Ammon's horn (tissue), 1 donor: ENCODE results near the gene ALKBH5.
A peak's percentile ranks its signal among the peaks of the same experiment; 100 is the strongest.

Experiments used
- DNase-seq: peaks from one replicate; pipeline ENCODE4 v3.0.0-alpha.2; 2016; ENCODE audit warnings: low spot score

The ALKBH5 gene

DNA sequence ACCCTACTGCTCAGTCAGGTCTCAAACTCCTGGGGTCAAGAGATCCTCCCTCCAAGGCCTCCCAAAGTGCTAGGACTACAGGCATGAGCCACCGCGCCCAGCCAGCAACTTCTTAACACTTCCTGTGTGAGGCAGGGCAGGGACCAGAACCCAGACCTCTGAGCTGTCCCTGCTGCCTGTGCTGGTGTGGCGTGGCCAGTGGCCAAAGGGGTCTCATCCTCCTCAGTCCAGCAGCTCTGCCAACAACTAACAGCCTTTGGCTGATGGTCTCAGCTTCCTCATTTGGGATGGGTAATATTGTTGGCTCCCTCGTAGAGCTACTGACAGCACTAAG lies 40.4 kb downstream of the ALKBH5 start:
- DNase-seq, result no peak

GRCh38 chr17:18224387-18225120 lies 40.9 kb downstream of the ALKBH5 start:
- no peak for DNase-seq

DNA sequence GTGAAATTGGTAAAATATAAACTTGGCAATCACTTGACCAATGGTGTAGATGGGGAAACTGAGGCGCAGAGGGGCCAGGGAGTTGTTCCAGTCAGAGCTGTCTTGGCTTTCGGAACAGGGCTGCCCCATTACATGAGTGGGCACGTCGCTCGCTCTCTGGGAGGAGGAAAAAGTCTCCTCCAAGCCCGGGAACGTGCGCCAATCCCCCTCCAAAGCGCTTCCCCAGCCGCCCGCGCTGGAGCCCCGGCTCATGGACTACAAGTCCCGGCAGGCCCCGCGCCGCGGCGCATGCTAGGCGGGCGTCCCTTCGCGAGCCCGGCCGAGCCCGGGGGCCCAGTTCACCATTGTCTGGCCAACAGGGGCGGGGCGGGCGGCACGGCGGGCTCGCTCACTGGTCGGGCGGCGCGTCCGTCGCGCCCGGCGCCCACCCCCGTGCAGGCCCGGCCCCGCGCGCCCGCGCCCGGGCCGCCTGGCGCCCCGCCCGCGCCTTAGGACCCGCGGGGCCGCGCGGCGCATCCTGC lies 41.6 kb downstream of the ALKBH5 start, which contains the start of gene LLGL1:
TSS of gene LLGL1 (plus strand) at position 515 of the 521 bp plus-strand sequence. CDS start 48 bp downstream, outside the sequence.
- peak; percentile 96 for DNase-seq

GRCh38 chr17:18225642-18226283 lies 42.1 kb downstream of the ALKBH5 start:
- no peak for DNase-seq

DNA sequence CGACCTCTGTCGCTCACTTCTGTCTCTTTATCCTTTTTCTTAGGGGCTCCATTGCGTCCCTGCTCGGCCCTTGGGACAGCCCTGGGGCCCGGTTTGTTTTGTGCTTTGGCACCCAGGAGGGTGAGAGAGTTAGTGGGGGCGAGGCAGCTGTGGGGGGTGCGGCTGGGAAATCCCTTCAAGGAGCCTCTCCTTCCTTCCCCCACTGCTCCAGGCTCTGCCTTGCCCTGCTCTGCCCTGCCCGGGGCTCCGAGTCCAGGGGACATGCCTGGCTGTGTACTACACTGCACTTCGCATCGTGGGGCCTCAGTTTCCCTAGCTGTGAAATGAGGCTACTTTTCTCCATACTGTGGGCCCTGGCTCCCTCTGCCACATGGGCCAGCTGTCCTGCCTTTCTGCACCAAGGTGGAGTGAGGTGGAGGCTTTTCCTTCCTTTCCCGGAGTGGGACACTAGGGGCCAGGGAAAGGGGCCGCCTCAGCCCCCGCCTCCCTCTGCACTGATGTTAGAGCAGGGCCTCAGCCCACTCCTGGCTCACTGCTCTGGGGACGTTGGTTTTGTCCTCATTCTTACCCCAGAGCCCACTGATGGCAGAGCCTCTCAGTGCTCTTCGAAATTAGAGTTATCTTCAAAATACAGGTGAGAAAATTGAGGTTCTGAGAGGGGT lies 42.8 kb downstream of the ALKBH5 start:
- DNase-seq, result no peak

DNA sequence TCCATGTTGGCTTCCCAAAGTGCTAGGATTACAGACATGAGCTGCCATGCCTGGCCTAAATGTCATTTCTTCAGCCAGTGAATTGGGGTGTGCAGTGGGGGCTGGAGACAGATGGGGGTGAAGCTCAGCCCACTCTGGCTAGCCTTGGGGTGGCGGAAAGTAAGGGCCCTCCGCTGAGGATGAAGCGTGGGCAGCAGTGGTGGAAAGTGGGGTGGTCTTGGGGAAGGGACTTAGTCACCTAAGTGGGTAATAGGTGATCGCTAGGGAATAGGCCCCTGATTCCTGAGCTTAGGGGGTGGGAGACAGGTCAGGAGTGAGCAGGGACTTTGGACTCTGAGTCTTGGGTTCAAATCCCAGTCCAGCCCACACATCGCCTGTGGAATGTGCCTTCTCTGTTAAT lies 44.0 kb downstream of the ALKBH5 start:
- no peak for DNase-seq

DNA sequence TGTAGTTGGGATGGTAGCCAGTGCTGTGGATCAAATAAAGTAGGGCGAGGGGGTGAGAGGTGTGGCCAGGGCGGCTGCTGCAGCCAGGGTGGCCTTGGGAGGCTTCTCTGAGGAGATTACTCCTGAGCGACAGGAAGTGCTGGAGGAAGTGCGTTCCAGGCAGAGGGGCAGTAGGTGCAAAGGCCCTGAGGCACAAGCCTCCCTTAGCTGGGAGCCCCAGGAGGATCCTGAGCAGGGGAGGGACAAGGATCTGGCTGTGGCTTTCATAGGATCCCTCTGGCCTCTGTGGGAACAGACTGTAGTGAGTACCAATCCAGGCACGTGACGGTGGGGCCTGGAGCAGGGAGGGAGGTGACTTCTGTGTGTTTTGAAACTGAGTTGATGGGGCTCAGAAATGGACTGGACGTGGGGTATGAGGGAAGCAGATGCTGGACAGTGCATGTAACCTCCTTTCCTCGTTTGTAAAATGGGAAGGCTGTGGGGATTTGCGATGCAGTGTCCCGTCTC lies 44.6 kb downstream of the ALKBH5 start:
- no peak for DNase-seq

DNA sequence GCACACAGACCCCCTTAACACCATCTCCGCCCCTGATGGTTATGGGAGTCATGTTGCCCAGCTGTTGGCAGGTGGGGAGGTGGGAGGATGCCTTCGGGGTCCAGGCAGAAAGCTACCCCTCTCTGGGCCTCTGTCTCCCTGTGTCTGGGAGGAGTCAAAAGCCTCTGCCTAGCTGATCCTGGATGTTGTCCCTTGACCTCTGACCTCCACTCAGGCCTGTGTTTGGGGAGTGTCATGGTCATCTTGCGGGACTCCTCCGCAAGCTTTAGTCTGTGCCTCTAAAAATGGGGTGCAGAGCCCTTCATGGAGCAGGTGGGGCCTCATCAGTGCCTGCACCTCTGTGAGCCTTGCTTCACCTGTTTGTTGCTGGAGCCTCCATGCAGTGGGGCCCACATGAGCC lies 45.6 kb downstream of the ALKBH5 start:
- DNase-seq, result no peak

DNA sequence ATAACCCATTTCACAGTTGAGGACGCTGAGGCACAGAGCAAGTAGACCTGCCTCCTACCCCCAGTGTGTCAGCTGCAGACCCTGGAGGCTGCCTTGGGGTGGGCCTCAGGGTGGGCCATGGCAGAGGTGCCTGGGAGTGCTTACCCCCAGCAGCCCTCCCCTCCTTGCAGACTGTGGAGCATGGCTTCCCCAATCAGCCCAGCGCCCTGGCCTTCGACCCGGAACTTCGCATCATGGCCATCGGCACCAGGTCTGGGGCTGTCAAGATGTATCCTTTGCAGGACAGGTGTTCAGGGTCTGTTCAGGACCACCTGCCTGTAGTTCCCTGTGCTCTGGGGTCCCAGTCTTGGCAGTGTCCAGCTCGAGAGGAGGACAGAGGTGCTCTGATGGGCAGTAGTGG lies 46.1 kb downstream of the ALKBH5 start:
- no peak for DNase-seq

GRCh38 chr17:18230288-18231141 lies 46.9 kb downstream of the ALKBH5 start:
- DNase-seq, result peak; percentile 92

DNA sequence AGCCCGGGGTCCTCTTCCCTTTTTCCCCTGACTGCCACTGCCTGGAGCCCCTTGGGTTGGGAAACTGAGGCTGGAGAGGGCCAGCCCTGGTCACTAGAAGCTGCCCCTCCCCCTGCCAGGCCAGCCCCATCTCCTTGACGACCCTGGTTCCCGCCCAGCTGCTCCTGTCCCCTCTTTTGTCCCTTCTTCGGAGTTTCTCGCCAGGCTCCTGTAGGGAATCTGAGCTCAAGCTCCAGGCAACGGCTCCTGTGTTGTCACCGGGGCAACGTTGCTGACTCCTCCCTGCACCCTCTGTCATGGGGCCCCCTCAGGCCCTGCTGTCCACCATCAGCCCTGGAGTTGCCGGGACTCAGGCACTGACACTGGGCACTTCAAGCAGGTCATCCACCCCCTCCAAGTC lies 47.5 kb downstream of the ALKBH5 start:
- DNase-seq, result peak; percentile 68

- DNase-seq, result no peak
Observed at GRCh38 chr17:18233803-18234518, 50.3 kb downstream of the ALKBH5 start.

- DNase-seq, result no peak
Observed at GRCh38 chr17:18234853-18235380, 51.3 kb downstream of the ALKBH5 start.

DNA sequence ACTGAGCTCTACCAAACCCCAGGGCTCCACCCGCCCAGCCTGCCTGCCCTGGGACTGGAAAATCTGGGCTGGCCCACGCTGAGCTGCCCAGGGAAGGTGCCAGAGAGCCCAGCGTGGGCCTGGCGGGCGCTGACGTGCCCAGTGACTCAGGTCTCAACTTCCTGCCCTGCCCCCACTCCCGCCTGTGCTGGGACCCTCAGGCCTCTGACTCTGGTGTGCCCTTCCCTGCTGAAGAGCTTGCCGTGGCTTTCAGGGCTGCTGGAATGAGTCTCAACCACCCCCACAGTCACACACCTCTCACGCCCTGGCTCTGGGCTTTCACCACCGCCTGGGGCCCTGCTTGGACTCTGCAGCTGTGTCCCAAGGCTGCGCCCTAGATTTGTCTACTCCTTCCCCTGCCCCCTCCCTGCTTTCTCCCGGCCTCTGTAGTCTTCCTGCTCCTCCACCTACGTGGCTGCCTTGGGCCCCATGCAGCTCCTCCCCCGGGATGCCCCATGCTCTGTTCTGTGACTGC lies 52.2 kb downstream of the ALKBH5 start:
- no peak for DNase-seq

- DNase-seq, result no peak
Observed at GRCh38 chr17:18236494-18236893, 52.9 kb downstream of the ALKBH5 start.

- DNase-seq, result no peak
Observed at GRCh38 chr17:18237461-18237860, 53.8 kb downstream of the ALKBH5 start.

GRCh38 chr17:18238299-18238698 lies 54.7 kb downstream of the ALKBH5 start:
- DNase-seq, result no peak

DNA sequence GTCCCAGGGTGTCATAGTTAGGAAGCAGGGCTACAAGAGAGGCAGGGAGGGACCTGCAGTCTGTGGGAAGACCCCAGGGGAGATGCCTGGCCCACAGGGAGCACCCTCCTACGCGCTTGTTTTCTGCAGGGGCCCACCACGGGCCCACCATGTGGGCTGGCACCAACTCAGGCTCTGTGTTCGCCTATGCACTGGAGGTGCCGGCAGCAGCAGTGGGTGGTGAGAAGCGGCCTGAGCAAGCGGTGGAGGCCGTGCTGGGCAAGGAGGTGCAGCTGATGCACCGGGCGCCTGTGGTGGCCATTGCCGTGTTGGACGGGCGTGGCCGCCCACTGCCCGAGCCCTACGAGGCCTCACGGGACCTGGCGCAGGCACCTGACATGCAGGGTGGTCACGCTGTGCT lies 56.8 kb downstream of the ALKBH5 start:
- no peak for DNase-seq

DNA sequence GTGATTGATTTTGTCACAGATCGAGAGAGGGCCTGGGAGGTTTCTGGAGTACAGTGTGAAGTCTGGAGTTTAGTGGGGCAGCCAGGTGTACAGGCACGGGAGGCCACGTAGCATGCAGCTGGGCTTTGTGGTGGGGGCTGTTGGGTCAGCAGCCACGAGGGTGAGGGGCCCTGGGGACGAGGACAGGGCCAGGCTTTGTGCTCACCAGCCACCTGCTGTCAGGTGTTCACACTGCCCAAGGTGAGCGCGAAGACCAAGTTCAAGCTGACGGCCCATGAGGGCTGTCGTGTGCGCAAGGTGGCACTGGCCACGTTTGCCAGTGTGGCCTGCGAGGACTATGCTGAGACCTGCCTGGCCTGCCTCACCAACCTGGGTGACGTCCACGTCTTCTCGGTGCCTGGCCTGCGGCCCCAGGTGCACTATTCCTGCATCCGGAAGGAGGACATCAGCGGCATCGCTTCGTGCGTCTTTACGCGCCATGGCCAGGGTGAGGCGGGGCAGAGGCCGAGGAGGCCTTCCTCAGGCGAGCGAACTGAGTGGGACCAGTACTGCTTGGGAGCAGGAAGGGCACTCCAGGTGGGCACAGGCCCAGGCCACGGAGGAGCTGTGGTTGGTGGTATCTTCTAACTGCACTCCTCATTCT lies 57.7 kb downstream of the ALKBH5 start:
- no peak for DNase-seq
